B cell (primary cell): ENCODE data around the gene EPM2A.

Experiments
- EZH2 ChIP-seq: IDR thresholded peaks from 2 replicates; pipeline ENCODE4 v1.6.1; 2012; ENCODE audit warnings: borderline replicate concordance, low read depth, mild to moderate bottlenecking, moderate library complexity, low read length; ENCODE audit not compliant: insufficient read depth, poor library complexity, severe bottlenecking
- TF ChIP-seq, protein P1 (sequence below): fragments of 200-600 bp; IDR thresholded peaks from one replicate; pipeline ENCODE4 v1.8.0; 2022; ENCODE audit warnings: antibody characterized with exemption, mild to moderate bottlenecking

DNA sequence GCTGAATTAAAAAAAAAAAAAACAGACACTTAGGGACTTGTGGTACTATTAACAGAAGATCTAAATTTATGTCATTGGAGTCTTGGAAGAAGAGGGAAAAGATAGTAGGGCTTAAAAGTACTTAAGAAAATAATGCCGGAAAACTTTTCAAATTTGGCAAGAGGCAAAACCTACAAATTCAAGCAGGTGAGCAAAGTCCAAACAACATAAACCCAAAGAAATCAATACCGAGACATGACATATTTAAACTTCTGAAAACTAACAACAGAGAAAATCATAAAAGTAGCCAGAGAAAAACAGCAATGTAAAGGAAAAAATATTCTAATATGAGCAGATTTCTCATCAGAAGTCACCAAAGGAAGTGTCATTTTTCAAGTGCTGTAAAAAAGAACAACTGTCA lies 44.4 kb downstream of the EPM2A start:
- TF ChIP-seq, protein P1, sequence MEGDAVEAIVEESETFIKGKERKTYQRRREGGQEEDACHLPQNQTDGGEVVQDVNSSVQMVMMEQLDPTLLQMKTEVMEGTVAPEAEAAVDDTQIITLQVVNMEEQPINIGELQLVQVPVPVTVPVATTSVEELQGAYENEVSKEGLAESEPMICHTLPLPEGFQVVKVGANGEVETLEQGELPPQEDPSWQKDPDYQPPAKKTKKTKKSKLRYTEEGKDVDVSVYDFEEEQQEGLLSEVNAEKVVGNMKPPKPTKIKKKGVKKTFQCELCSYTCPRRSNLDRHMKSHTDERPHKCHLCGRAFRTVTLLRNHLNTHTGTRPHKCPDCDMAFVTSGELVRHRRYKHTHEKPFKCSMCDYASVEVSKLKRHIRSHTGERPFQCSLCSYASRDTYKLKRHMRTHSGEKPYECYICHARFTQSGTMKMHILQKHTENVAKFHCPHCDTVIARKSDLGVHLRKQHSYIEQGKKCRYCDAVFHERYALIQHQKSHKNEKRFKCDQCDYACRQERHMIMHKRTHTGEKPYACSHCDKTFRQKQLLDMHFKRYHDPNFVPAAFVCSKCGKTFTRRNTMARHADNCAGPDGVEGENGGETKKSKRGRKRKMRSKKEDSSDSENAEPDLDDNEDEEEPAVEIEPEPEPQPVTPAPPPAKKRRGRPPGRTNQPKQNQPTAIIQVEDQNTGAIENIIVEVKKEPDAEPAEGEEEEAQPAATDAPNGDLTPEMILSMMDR = no peak
- no peak for TF ChIP-seq EZH2
